ENCODE results near the gene SPRED1. TPM values are rescaled to one million over a fixed set of nuclear protein-coding genes. Genes with fewer than 3 reads are reported as not detected.

SPRED1 gene
- total and polyA plus RNA-seq, 2 donors from 2014 or later, result 4.6 to 36.2 TPM

GRCh38 chr15:38263251-38263650, 10.6 kb downstream of the SPRED1 start:
- Histone ChIP-seq H3K4me3 (ENCODE audit: low read length in 3 of 3) (no peak overlapping the region), H3K27ac (ENCODE audit: low read depth in 2 of 2, low read length in 2 of 2) (no peak overlapping the region), H3K4me1 (ENCODE audit: control insufficient read depth in 2 of 3, insufficient read depth in 2 of 3, low read depth in 1 of 3, low read length in 3 of 3) (peaks cover 0 to 2% (median 0%) of the 10 kb centered on the region in 3 donors), H3K9ac (ENCODE audit: low read length in 3 of 3) (no peak overlapping the region), H3K36me3 (ENCODE audit: control insufficient read depth in 2 of 3, insufficient read depth in 3 of 3, low read length in 3 of 3) (peaks cover 0 to 2% (median 0%) of the 10 kb centered on the region in 3 donors), H3K9me3 (ENCODE audit: control insufficient read depth in 2 of 3, insufficient read depth in 1 of 3, low read length in 3 of 3) (no peaks in the 10 kb centered on the region), H3K27me3 (ENCODE audit: control insufficient read depth, insufficient read depth, low read length) (no peaks in the 10 kb centered on the region)
- TF ChIP-seq, protein P1, sequence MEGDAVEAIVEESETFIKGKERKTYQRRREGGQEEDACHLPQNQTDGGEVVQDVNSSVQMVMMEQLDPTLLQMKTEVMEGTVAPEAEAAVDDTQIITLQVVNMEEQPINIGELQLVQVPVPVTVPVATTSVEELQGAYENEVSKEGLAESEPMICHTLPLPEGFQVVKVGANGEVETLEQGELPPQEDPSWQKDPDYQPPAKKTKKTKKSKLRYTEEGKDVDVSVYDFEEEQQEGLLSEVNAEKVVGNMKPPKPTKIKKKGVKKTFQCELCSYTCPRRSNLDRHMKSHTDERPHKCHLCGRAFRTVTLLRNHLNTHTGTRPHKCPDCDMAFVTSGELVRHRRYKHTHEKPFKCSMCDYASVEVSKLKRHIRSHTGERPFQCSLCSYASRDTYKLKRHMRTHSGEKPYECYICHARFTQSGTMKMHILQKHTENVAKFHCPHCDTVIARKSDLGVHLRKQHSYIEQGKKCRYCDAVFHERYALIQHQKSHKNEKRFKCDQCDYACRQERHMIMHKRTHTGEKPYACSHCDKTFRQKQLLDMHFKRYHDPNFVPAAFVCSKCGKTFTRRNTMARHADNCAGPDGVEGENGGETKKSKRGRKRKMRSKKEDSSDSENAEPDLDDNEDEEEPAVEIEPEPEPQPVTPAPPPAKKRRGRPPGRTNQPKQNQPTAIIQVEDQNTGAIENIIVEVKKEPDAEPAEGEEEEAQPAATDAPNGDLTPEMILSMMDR (IDR thresholded peaks at IDR 0.05; ENCODE audit: borderline replicate concordance, extremely low read depth, insufficient read depth), result no peak
- intact Hi-C loops (cut with DNase I), result no loop called here
- DNase-seq (no peak), FAIRE-seq (no peak)

GRCh38 chr15:38263996-38264395, 11.4 kb downstream of the SPRED1 start:
- TF ChIP-seq, protein P1 (IDR thresholded peaks at IDR 0.05; ENCODE audit: borderline replicate concordance, extremely low read depth, insufficient read depth), result no peak
- H3K9ac ChIP-seq (ENCODE audit: low read length in 3 of 3), result no peak overlapping the region
- DNase-seq, result no peak
- intact Hi-C loops (cut with DNase I), result no loop called here
- peaks cover 0 to 2% (median 0%) of the 10 kb centered on the region in 3 donors for H3K4me1 ChIP-seq (ENCODE audit: control insufficient read depth in 2 of 3, insufficient read depth in 2 of 3, low read depth in 1 of 3, low read length in 3 of 3)
- FAIRE-seq, result no peak
- H3K27me3 ChIP-seq (ENCODE audit: control insufficient read depth, insufficient read depth, low read length), result no peaks in the 10 kb centered on the region
- H3K4me3 ChIP-seq (ENCODE audit: low read length in 3 of 3), result no peak overlapping the region
- no peak overlapping the region for H3K27ac ChIP-seq (ENCODE audit: low read depth in 2 of 2, low read length in 2 of 2)
- peaks cover 0 to 2% (median 0%) of the 10 kb centered on the region in 3 donors for H3K36me3 ChIP-seq (ENCODE audit: control insufficient read depth in 2 of 3, insufficient read depth in 3 of 3, low read length in 3 of 3)
- H3K9me3 ChIP-seq (ENCODE audit: control insufficient read depth in 2 of 3, insufficient read depth in 1 of 3, low read length in 3 of 3), result no peaks in the 10 kb centered on the region

GRCh38 chr15:38266247-38266986, 13.8 kb downstream of the SPRED1 start:
- FAIRE-seq (no peak), DNase-seq (no peak)
- intact Hi-C loops (cut with DNase I), result no loop called here
- H3K4me1 ChIP-seq (ENCODE audit: control insufficient read depth in 2 of 3, insufficient read depth in 2 of 3, low read depth in 1 of 3, low read length in 3 of 3), result peaks cover 0 to 2% (median 0%) of the 10 kb centered on the region in 3 donors
- no peak overlapping the region for H3K9ac ChIP-seq (ENCODE audit: low read length in 3 of 3)
- no peaks in the 10 kb centered on the region for H3K27me3 ChIP-seq (ENCODE audit: control insufficient read depth, insufficient read depth, low read length)
- TF ChIP-seq, protein P1 (IDR thresholded peaks at IDR 0.05; ENCODE audit: borderline replicate concordance, extremely low read depth, insufficient read depth), result no peak
- H3K9me3 ChIP-seq (ENCODE audit: control insufficient read depth in 2 of 3, insufficient read depth in 1 of 3, low read length in 3 of 3), result no peaks in the 10 kb centered on the region
- H3K27ac ChIP-seq (ENCODE audit: low read depth in 2 of 2, low read length in 2 of 2), result no peak overlapping the region
- no peak overlapping the region for H3K4me3 ChIP-seq (ENCODE audit: low read length in 3 of 3)
- H3K36me3 ChIP-seq (ENCODE audit: control insufficient read depth in 2 of 3, insufficient read depth in 3 of 3, low read length in 3 of 3), result peaks cover 0 to 2% (median 0%) of the 10 kb centered on the region in 3 donors

Measured in kidney (tissue), 14 donors.